ENCODE results near the gene DOCK10.
"Not testable (repeated sequence)": the region's sequence is repeated elsewhere in the genome, so short reads cannot be mapped to it uniquely, and the experiment has no call there.

DOCK10 gene

GRCh38 chr2:224941960-224942359, 100.3 kb downstream of the DOCK10 start:
- DNase-seq = no peak

GRCh38 chr2:224940618-224941017, 101.7 kb downstream of the DOCK10 start:
- no peak for DNase-seq

GRCh38 chr2:224938651-224939182, 103.6 kb downstream of the DOCK10 start:
- peak; percentile 7 for DNase-seq

- no peak for DNase-seq
Measured at GRCh38 chr2:224937887-224938286, 104.4 kb downstream of the DOCK10 start.

GRCh38 chr2:224934526-224935188, 107.6 kb downstream of the DOCK10 start:
- DNase-seq = no peak

- no peak for DNase-seq
Measured at GRCh38 chr2:224933431-224933830, 108.8 kb downstream of the DOCK10 start.

- no peak for DNase-seq
Measured at GRCh38 chr2:224932522-224932921, 109.7 kb downstream of the DOCK10 start.

- no peak for DNase-seq
Measured at GRCh38 chr2:224931956-224932355, 110.3 kb downstream of the DOCK10 start.

GRCh38 chr2:224930990-224931389, 111.3 kb downstream of the DOCK10 start:
- no peak for DNase-seq

- DNase-seq = no peak
Measured at GRCh38 chr2:224930124-224930523, 112.1 kb downstream of the DOCK10 start.

- DNase-seq = no peak
Measured at GRCh38 chr2:224929512-224929911, 112.8 kb downstream of the DOCK10 start.

GRCh38 chr2:224927646-224928173, 114.6 kb downstream of the DOCK10 start:
- DNase-seq = no peak

- no peak for DNase-seq
Measured at GRCh38 chr2:224927011-224927410, 115.3 kb downstream of the DOCK10 start.

- no peak for DNase-seq
Measured at GRCh38 chr2:224925810-224926100, 116.5 kb downstream of the DOCK10 start.

GRCh38 chr2:224925061-224925809, 117.0 kb downstream of the DOCK10 start:
- DNase-seq = no peak

GRCh38 chr2:224924631-224925030, 117.6 kb downstream of the DOCK10 start:
- DNase-seq = no peak

- DNase-seq = no peak
Measured at GRCh38 chr2:224922142-224922727, 120.0 kb downstream of the DOCK10 start.

- DNase-seq = no peak
Measured at GRCh38 chr2:224919472-224920110, 122.7 kb downstream of the DOCK10 start.

- no peak for DNase-seq
Measured at GRCh38 chr2:224918626-224919471, 123.4 kb downstream of the DOCK10 start.

GRCh38 chr2:224917246-224917645, 125.0 kb downstream of the DOCK10 start:
- DNase-seq = not testable (repeated sequence)

GRCh38 chr2:224915136-224915535, 127.1 kb downstream of the DOCK10 start:
- DNase-seq = no peak

GRCh38 chr2:224910574-224910925, 131.7 kb downstream of the DOCK10 start:
- DNase-seq = no peak

Data from NCI-H524 treated with DMSO at 0.1 percent for 48 hours (cell line).